Lower leg skin (tissue), 3 donors: ENCODE measurements around the gene RGS7.

Source experiments
- POLR2A ChIP-seq, 2 donors: fragments of 450-650 bp; IDR thresholded peaks; one replicate each; pipeline ENCODE4 v1.6.1; 2016 to 2017; ENCODE audit warnings: antibody characterized with exemption in 2 of 2, mild to moderate bottlenecking in 1 of 2, moderate library complexity in 1 of 2
- TF ChIP-seq, protein P1 (sequence below), 3 donors: fragments of 450-650 bp; IDR thresholded peaks; one replicate each; pipeline ENCODE4 v1.5.1; 2016; ENCODE audit warnings: antibody characterized with exemption in 3 of 3, mild to moderate bottlenecking in 3 of 3, moderate library complexity in 2 of 3

DNA sequence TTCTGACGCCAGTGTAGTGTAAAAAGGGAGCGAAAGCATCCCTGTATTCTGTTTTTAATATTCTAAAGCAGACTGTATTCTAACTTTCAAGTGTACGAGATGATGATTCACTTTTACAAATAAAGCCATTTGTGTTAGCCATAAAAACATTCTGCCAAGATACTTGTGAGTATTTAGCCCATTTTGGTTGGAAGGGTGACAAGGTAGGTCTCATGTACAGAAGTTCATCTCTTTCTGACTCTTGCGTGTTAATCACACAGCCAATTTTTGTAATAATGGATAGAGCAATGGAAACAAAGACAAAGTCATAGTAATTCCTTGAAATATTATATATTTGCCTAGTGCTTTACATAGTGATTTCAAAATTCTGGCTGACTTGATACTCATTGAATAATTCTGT, 619.7 kb downstream of the RGS7 start:
- TF ChIP-seq, protein P1, sequence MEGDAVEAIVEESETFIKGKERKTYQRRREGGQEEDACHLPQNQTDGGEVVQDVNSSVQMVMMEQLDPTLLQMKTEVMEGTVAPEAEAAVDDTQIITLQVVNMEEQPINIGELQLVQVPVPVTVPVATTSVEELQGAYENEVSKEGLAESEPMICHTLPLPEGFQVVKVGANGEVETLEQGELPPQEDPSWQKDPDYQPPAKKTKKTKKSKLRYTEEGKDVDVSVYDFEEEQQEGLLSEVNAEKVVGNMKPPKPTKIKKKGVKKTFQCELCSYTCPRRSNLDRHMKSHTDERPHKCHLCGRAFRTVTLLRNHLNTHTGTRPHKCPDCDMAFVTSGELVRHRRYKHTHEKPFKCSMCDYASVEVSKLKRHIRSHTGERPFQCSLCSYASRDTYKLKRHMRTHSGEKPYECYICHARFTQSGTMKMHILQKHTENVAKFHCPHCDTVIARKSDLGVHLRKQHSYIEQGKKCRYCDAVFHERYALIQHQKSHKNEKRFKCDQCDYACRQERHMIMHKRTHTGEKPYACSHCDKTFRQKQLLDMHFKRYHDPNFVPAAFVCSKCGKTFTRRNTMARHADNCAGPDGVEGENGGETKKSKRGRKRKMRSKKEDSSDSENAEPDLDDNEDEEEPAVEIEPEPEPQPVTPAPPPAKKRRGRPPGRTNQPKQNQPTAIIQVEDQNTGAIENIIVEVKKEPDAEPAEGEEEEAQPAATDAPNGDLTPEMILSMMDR (IDR thresholded peaks at IDR 0.05) = no peak
- no peak for TF ChIP-seq POLR2A (IDR thresholded peaks at IDR 0.05)
